Eye (tissue), 1 donor: ENCODE data around the gene PM20D2.
A peak's percentile ranks its signal among the peaks of the same experiment; 100 is the strongest.

Source experiments
- DNase-seq: peaks from one replicate; pipeline ENCODE4 v3.0.0-alpha.2; 2015

Gene PM20D2

GRCh38 chr6:89145091-89145955 is 532 bp upstream of the PM20D2 start:
- no peak for DNase-seq

DNA sequence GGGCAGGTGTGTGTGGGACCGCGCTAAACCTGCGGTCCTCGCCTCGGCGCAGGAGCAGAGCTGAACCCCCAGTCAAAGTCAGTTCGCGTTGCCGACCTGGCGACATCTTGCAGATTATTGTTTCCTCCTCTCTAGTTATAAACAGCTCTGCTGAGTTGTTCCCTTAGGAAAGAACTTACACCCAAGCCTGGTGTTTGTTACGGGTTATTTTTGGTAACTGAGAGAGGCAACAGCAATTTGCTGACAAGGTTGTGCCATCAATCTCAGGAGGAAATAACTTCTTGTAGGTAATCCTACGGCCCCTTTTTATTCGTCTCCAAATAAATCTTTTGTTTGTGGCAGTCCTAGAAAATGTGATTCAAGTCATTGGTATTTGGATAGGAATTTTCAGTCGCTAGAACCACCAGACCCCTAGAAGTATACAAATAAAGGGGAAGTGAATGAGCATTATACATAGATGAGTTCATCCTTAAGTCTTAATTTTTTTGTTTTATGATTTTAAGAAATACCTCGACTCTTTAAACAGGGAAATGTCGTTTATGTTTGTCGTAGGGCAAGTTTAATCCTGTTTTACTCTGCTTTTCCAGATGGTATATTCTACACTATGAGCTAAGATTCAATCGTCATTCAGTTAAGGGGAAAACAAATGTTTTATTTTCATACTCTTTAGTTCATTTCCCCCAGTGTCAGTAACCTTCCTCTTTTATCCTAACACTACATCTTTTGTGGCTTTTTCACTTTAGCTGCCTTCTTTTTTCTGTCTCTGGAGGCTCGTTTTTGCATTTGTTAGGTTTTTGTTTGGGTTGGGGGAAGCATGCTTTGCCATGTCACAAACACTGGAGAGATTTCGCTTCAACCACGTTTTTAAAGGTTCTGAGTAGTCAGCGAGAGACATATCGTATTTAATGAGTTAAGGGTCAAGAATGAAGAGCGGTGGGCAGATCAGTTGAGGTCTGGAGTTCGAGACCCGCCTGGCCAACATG is 1.2 kb downstream of the PM20D2 start:
- DNase-seq: peak; percentile 80

DNA sequence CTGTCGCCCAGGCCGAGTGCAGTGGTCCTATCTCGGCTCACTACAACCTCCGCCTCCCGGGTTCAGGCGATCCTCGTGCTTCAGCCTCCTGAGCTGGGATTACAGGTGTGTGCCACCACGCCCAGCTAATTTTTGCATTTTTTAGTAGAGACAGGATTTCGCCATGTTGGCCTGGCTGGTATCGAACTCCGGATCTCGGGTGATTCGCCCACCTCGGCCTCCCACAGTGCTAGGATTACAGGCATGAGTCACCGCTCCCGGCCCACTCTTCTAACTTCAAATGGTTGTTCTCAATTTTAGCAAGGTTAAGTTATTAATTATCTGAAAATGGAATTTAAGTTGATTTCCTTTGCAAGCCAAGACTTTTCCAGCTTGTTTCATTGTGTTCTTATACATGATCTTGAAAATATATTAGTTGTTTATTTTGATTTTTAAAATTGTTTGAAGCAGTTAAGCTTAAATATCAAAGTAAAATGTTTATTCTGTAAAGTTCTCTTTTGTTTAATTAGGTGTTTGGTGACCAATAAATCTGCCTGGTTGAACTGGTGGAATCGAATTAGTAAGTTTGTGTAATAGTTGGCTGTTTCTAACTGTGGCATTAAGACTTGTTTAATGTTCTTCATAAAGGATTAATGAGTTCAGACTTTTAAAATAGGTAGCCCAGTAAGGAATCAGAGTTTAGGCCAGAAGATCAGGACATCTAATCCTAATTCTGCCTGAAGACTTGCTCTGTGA is 2.3 kb downstream of the PM20D2 start:
- no peak for DNase-seq

DNA sequence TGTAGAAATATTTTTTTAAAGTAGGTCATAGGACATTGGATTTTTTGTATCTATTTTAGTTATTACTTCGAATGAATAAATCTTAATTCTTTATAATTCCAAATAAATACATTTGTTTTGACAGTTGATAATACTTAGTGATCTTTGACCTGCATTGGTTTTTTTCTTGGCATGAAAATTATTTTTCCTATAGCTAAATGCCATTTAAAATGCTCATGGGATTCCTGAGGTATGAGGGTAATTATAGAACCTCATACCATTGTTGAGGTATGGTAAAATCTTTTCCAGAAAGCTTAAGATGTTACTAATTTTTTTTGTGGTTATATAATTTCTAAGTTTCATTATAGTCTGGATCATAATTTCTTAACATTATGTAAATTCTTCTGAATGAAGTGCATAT is 8.3 kb downstream of the PM20D2 start:
- no peak for DNase-seq

- DNase-seq: no peak
These were observed 14.7 kb downstream of the PM20D2 start for GRCh38 chr6:89160331-89161092.

DNA sequence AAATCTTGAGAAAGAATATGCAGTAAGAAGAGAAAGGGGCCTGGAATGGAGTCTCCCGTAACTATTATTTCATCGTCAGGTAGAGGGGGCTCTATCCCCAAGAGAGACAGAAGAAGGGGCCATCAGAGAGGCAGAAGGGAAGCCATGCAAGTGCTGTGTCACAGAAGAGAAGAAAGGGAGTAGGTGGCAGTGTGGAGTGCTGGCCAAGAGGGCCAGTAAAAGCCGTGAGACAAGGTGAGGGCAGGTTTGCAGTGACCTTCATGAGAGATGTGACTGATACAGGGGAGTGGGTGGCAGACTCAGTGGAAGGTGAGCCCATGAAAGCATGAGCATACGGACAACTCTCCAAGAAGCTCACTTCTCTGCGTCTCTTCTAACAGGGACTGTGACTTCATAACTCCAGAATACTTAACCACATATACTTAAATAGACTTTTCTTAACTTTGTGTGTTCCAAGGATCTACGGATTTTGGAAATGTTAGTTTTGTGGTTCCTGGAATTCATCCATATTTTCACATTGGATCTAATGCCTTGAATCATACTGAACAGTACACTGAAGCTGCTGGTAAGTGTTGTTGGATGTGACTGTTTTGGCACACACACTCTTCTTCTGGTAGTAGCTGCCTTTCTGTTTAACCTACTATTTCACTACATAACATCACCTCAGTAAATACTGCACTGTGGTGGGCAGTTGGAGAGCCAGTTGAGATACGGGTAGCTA is 15.6 kb downstream of the PM20D2 start:
- DNase-seq: peak; percentile 18

DNA sequence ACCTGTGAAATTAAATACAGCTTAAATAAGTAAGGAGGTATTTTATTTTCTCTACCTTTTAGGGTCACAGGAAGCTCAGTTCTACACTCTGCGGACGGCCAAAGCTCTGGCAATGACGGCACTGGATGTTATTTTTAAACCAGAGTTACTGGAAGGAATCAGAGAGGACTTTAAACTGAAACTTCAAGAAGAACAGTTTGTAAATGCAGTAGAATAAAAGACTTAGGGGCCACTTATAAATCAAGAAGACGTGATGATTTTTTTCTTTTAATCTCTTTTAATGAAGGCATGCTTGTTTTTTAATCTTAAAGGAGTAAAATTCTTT is 16.2 kb downstream of the PM20D2 start:
- DNase-seq: no peak

GRCh38 chr6:89172131-89172530 is 26.3 kb downstream of the PM20D2 start:
- DNase-seq: no peak

GRCh38 chr6:89173634-89174033 is 27.8 kb downstream of the PM20D2 start:
- DNase-seq: no peak

GRCh38 chr6:89180112-89180511 is 34.3 kb downstream of the PM20D2 start:
- no peak for DNase-seq

DNA sequence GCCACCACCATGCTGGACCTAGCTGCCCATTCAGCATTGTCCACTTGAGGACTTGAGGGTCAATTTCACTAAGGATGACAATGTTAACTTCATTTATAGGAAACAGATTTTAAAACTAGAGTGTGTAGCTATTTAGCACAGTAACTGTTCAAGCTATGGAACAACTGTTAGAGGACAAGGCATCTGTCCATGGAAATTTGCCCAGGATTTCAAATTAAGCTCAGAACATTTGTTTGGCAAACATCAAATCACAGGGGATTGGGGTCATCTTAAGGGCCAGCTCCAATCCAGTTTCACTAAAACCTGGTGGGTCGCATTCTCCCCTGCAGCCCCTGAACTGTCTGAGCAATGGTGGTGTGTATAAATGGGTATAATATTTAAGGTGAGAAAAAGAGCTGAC is 35.1 kb downstream of the PM20D2 start:
- peak; percentile 14 for DNase-seq

GRCh38 chr6:89183294-89183693 is 37.4 kb downstream of the PM20D2 start:
- no peak for DNase-seq

GRCh38 chr6:89184344-89184743 is 38.5 kb downstream of the PM20D2 start:
- DNase-seq: no peak

- no peak for DNase-seq
These were observed 40.9 kb downstream of the PM20D2 start for GRCh38 chr6:89186762-89187161.

GRCh38 chr6:89187504-89187903 is 41.6 kb downstream of the PM20D2 start:
- DNase-seq: no peak

DNA sequence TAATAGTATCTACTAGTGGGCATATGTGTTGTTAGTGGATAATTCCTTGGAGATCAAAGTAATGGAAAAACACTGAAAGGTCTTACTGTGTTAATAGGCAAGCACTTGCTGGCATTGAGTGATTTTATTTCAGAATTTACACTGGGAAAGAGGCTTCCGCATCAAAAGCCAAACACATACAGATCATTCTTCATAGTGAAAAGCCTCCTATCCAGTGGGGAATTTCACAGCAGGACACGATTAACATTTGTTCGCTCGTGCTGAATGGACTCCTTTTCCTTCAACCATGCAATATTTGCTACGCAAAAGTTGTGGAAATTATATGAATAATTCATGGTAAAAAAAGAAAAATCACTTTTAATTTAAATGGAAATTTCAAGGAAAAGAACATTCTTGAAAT is 44.9 kb downstream of the PM20D2 start:
- DNase-seq: peak; percentile 77

- DNase-seq: no peak
These were observed 48.7 kb downstream of the PM20D2 start for GRCh38 chr6:89194559-89194958.

DNA sequence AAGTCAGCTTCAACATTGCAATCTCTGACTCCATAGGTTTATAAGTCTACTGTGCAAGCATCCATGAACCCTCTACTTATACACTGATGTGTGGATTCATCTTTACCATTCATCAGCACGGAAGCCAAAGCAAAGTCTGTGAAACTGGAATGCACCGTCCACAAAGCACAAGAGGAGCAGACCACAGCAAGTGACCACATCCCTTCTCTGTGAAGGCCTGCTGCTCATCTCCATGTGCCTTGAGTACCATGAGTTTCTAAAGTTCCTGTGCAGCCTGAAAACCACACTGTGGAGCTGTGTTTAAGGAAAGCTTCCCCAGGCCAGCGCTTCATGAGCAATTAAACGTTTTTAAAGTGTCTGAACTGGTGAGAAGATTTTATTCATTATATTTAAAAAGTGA is 51.3 kb downstream of the PM20D2 start:
- no peak for DNase-seq

- DNase-seq: no peak
These were observed 52.4 kb downstream of the PM20D2 start for GRCh38 chr6:89198235-89198634.

- DNase-seq: no peak
These were observed 53.7 kb downstream of the PM20D2 start for GRCh38 chr6:89199579-89199978.

GRCh38 chr6:89200706-89201215 is 54.9 kb downstream of the PM20D2 start:
- no peak for DNase-seq
